GM19397 (cell line): ENCODE results near the gene CDC42BPA.
"Not testable (repeated sequence)": the region's sequence is repeated elsewhere in the genome, so short reads cannot be mapped to it uniquely, and the experiment has no call there.

Source experiments
- ATAC-seq: cut with Tn5 transposase; IDR thresholded peaks from one replicate; pipeline ENCODE4 v1.9.1; 2021; ENCODE audit warnings: mild to moderate bottlenecking, moderate library complexity; ENCODE audit not compliant: unreplicated experiment

Gene CDC42BPA

DNA sequence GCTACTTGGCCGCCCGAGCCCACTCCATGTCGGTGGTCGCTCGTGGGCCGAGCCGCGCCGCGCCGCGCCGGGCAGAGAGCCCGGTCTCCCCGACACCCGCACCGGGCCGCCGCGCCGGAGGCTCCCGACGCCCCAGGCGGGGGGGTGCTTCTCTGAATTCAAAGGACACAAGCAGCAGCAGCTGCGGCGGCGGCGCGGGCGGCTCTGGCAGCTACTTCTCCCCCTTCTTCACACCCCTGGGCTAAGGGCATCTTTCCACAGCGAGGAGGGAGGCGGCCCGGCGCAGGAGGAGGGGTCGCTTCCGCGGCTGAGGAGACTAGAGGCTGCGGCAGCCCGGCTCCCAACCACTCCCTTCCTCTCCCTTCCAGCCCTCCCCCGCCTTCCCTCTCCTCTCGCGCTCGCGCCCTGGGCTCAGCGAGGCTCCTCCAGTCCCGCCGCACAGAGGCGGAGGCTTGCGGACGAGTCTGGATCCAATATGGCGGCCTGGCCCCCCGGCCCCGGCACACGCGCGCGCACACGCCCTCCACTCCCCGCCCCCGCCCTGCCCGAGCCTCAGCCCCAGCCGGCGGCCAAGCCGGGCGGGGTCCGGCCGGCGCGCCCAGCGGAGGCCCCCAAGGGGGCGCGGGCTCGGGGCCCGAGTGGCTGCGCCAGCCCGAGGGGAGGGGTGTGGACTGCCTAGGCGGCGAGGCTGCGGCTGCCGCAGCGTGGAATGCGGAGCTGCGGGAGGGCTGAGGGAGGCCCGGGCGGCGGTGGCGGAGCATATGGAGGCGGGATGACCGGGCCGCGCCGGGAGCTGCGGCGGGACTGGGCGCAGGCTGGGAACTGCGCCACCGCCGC lies at the start of gene CDC42BPA:
Gene CDC42BPA, minus strand, starts transcription at position 477 of the 837 bp plus-strand sequence. CDS start 1,310 bp downstream, outside the sequence.
- ATAC-seq = peak; percentile 54

DNA sequence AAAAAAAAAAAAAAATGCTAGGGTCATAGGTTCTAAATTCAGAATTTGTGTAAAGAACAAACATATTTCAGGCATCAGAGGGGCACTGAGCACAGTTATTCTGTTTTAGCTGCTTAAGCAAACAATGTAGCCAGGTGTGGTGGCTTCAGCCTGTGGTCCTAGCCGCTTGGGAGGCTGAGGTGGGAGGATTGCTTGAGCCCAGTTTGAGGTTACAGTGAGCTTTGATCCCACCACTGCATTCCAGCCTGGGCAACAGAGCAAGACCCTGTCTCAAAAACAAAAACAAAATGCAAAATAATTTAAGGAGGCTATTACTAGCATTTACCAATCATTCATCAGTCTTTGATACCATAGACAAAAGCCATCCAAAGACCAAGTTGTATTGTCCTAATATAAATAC lies 49.7 kb upstream of the CDC42BPA start:
- no peak for ATAC-seq

- no peak for ATAC-seq
These were observed 47.5 kb upstream of the CDC42BPA start for GRCh38 chr1:227365473-227366431.

DNA sequence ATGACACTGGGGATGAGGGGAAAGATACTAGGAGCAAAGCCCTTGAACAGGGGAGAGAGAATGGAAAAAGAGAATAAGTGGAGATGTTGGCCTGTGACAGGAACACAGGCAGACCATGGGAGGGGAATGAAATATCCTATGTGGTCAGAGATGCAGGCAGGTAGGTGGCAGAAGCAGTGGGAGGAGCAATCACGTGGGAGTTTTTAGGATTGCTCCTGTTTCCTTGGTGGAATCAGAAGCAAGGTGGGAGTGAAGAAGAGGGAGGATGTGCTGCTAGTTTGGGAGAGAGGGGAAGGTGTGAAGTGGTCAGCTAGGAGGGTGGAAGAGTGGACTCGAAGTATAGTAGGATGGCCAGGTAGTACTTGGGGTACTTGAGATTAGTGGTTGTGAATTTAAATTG lies 46.4 kb upstream of the CDC42BPA start:
- no peak for ATAC-seq

DNA sequence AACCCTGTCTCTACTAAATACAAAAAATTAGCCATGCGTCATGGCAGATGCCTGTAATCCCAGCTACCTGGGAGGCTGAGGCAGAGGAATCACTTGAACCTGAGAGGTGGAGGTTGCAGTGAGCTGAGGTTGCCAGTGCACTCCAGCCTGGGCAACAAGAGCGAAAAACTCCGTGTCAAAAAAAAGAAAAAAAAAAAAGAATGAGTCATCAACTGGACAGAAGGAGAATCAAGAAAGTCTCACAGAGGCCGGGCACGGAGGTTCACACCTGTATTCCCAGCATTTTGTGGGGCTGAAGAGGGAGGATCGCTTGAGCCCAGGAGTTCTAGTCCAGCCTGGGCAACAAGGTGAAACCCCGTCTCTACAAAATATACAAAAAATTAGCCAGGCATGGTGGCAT lies 45.5 kb upstream of the CDC42BPA start:
- ATAC-seq = no peak

GRCh38 chr1:227362039-227362438 lies 43.7 kb upstream of the CDC42BPA start:
- no peak for ATAC-seq

DNA sequence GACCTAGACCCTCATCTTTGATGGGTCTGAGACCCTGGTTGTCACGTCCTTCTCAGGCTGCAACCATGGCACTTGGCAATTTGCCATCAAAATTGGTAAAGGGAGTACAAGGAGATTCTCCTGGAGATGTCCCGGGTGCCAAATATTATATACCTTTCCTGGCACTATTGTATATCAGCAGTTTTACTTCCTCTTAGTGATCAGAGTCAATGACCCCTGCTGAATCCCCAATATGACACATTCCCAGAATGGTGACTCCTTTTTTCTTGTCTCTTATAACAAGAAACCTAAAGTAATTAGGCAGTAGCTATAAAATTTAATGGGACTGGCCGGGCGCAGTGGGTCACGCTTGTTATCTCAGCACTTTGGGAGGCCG lies 39.6 kb upstream of the CDC42BPA start:
- no peak for ATAC-seq

- no peak for ATAC-seq
These were observed 39.1 kb upstream of the CDC42BPA start for GRCh38 chr1:227357171-227357926.

GRCh38 chr1:227356620-227357146 lies 38.4 kb upstream of the CDC42BPA start:
- no peak for ATAC-seq

GRCh38 chr1:227355542-227356245 lies 37.4 kb upstream of the CDC42BPA start:
- ATAC-seq = no peak

- ATAC-seq = no peak
These were observed 34.9 kb upstream of the CDC42BPA start for GRCh38 chr1:227353186-227353585.

GRCh38 chr1:227352164-227352563 lies 33.9 kb upstream of the CDC42BPA start:
- ATAC-seq = not testable (repeated sequence)

- no peak for ATAC-seq
These were observed 33.2 kb upstream of the CDC42BPA start for GRCh38 chr1:227351443-227351842.

GRCh38 chr1:227349967-227350366 lies 31.7 kb upstream of the CDC42BPA start:
- ATAC-seq = no peak

DNA sequence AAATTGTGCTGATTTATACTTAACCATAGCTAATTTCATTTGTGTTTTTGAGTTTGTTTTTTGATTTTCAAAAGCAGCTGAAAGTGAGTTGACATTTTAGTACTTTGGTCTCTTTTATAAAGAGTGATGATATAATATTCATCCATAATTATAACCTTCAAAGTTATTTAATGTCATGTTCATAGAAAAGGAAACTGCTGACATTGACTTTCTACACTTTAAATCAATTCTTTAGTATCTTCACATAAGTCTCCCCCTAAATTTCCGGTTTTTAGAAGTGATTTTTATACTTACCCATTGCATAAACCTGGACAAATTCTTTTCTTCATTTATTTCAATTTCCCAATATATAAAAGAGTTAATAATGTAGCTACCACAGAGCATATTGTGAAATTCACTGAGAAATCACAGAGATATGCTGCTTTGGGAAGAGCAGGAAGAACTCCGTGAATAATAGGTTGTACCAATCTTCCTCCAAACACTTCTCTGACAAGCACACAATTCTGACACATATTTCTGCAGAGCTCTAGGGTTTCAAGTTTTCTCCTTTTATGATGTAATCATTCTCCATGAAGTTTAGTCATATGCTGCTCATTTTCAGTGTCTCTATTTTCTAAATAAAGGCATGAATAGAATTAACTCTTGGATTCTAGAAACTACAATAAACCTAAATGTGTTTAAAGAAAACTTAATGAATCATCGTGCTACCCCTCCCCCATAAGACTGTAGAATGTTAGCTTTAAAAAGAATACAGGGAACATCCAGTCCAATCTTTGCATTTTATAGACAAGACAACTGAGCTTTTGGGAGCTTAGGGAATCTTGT lies 25.6 kb upstream of the CDC42BPA start:
- no peak for ATAC-seq

DNA sequence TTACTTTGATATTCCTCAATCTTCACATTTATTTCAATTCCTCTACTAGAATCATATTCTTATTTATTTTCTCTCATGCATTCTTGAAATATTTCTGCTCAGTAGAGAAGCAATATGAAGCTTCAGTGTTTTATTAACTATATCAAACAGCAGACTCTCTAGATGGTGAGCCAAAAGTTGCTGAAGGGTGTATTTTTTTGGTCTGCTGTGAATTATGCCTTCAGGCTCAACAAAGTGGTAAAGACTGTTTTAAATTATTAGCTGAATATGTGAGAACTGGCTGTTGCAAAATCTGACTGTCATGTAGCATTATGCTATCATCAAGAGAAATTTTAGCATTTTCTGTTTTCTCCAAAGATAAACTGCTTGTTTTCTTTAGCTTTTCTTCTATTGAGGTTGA lies 24.9 kb upstream of the CDC42BPA start:
- ATAC-seq = no peak

DNA sequence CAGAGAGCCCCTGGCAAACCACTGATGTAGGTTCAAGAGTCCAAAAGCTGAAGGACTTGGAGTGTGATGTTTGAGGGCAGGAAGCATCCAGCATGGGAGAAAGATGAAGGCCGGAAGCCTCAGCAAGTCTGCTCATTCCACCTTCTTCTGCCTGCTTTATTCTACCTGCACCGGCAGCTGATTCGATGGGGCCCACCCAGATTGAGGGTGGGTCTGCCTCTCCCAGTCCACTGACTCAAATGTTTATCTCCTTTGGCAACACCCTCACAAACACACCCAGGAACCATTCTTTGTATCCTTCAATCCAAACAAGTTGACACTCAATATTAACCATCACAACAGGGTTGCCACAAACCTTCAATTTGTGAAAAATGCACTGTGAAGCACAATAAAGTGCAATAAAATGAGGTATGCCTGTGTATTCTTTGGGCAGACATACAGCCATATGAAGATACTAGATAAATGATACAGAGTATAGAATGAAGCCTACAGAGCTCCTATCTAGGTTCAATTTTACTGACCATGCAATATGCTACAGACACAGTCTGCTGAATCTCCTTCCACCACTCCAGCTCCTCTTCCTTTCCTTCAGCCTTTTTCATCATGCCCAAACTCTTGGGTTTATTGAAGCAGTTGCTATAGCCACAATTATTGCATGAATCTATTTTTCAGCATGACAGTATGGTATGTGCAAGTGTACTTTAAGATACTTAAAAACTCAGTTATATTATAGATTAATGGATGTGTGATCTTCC lies 24.0 kb upstream of the CDC42BPA start:
- ATAC-seq = no peak

DNA sequence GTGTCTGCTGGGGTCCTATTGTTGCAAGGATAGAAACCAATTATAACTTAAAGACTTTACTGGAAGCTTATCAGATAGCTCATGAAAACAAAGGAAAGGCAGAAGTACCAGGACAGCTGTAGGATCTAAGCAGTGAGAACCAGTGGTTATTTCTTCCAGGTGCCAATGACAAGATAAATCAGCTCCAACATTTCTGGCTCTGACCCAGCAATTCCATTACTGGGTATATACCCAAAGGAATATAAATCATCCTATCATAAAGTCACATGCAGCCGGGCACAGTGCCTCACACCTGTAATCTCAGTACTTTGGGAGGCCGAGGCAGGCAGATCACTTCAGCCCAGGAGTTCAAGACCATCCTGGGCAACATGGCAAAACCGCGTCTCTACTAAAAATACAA lies 17.8 kb upstream of the CDC42BPA start:
- ATAC-seq = not testable (repeated sequence)
